HS-5 (cell line): ENCODE results near the gene PGR.
A peak's percentile ranks its signal among the peaks of the same experiment; 100 is the strongest.
"Not testable (repeated sequence)": the region's sequence is repeated elsewhere in the genome, so short reads cannot be mapped to it uniquely, and the experiment has no call there.

Experiments
- DNase-seq: peaks from one replicate; pipeline ENCODE4 v3.0.0-alpha.2; 2012; ENCODE audit warnings: low read depth

Gene PGR

DNA sequence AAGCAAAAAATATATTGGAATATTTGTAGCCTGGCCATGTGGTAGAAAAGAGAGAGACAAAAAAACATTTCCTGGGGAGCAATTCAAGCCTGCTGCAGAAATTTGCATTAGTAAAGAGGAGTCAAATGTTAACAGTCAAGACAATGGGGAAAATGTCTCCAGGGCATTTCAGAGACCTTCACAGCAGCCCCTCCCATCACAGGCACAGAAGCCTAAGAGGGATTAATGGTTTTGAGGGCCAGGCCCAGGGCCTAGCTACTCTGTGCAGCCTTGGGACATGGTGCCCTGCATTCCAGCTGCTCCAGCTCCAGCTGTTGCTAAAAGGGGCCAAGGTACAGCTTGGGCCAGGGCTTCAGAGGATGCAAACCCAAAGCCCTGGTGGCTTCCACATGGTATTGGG, 46.8 kb downstream of the PGR start:
- DNase-seq: no peak

DNA sequence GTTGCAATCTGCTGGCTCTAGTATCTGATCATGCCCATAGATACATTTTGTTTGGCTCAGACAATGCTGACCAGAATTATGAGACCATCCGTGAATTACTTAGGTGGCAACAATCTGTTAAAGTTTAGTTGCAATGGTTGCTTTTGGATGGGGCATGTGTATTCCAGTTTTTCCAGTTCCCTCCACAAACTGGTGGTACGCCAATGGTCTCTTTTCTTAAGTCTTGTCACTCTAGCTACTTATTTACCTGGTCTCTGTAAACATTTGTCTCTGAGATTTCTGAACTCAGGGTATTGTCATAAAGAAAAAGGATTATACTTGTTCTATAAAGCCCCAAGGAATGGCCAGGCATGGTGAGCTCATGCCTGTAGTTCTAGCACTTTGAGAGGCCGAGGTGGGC, 65.9 kb downstream of the PGR start:
- DNase-seq: no peak

DNA sequence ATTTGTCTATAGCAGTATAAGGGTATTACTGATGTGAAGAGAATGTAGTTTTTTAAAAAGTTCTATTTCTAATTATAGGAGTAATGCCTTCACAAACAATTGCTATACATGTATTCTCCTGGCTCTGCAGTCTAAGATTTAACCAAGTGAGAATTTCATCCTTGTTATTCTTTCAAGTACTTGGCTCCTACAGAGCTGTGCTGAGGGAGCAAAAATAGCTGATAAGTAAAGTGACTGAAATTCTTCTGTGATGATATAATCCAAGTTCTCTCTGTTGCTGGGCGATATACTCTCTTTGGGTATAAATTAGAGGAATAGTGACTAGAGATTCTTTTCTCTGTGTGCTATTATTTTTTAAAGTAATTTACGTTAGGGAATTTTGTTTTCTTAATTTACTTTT, 68.0 kb downstream of the PGR start:
- no peak for DNase-seq

DNA sequence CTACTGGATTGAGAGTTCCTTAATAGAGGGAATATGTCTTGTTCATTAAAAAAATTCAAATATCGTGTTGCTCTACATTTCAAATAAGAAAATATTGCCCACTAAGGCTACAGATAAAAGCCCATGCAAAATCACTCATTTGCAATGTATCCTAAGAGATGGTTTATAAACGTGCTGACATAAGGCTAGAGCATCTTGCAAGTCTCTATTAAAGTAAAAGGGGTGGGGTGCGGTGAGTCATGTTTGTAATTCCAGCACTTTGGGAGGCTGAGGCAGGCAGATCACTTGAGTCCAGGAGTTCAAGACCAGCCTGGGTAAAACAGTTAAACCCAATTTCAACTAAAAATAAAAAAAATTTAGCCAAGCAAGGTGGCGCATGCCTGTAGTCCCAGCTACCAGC, 70.3 kb downstream of the PGR start:
- DNase-seq: no peak

DNA sequence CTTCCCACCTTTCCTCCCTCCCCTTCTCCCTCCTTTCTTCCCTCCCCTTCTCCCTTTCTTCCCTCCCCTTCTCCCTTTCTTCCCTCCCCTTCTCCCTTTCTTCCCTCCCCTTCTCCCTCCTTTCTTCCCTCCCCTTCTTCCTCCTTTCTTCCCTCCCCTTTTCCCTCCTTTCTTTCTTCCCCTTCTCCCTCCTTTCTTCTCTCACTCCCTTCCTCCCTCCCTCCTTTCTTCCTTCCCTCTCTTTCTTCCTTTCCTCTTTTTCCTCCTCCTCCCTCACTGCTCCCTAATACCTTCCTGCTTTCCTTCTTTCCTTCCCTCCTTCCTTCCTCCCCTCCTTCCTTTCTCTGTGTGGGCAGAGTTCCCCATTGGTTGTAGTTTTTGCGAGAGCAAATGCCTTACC, 76.1 kb downstream of the PGR start:
- DNase-seq: no peak

DNA sequence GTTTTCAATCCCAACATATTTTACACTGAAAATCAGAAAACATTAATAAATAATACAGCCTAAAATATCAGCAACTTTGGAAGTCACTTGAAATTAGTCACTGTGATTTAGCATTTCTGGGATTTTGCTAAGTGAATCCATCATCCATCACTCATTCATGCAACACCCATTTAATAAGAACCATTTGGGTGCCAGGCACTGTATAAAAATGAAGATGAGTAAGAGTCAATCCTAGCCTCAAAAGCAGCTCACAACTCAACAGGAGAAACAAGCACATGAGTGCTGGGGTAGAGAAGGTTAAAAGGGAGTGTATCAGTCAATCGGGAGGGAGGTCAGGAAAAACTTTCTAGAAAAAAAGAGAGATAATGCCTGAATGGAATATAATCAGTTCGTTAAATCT, 77.9 kb downstream of the PGR start:
- DNase-seq: no peak

DNA sequence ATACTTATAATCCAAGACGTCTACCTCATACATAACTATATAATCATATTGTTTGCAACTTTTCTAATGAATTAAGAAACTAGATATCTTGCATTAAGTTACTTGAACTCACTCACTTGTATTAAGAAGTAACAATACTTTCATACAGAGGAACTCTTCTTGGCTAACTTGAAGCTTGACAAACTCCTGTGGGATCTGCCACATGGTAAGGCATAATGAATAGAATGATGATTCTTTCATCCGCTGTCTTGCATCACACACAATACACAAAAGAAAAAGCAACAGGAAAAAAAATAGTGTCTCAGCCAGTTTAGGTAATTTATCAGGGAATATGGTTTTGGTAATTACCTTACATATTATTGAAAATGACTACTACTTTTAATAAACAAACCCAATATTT, 79.8 kb downstream of the PGR start:
- no peak for DNase-seq

- no peak for DNase-seq
These were observed 80.5 kb downstream of the PGR start for GRCh38 chr11:101049123-101049522.

DNA sequence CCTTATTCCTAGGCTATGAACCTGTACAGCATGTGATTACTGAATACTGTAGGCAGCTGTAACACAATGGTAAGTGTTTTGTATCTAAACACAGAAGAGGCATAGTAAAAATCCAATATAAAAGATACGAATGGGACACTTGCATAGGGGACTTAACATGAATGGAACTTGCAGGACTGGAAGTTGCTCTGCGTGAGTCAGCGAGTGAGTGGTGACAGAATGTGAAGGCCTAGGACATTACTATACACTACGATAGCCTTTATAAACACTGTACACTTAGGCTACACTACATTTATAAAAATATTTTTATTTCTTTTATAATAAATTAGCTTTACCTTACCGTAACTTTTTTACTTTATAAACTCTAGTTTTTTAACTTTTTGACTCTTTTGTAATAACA, 81.1 kb downstream of the PGR start:
- DNase-seq: no peak

DNA sequence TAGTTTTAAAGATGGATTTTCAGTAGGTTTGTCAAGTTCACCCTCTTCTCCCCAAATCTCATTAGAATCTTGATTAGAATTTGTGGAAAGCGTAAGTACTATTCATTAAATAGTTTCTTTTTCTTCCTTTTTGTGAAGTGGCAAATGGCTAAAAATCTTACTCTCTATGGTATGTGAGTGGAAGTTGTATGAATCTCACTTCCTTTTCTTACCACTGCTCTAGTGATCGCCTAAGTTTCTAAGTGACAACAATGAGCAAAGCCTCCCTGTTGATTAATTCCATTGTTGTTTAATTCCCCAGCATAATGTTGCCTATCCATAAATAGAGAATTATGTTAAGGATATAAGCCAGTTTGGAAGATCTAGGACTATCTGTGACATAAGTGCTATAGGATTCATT, 82.7 kb downstream of the PGR start:
- DNase-seq: no peak

GRCh38 chr11:101045415-101045814, 84.2 kb downstream of the PGR start:
- no peak for DNase-seq

DNA sequence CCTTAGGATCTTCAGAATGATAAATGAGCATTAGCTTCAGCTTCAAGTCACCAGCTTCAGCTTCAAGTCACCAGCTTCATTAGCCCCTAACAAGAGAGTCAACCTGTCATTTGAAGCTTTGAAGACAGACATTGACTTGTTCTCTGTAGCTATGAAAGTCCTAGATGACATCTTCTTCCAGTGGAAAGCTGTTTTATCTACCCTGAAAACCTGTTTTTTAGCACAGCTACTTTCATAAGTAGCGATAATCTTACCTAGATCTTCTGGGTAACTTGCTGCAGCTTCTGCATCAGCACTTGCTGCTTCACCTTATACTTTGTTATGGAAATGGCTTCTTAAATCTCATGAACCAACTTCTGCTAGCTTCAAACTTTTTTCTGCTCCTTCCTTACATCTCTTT, 85.7 kb downstream of the PGR start:
- no peak for DNase-seq

- no peak for DNase-seq
These were observed 93.7 kb downstream of the PGR start for GRCh38 chr11:101035872-101036271.

GRCh38 chr11:101034076-101034475, 95.5 kb downstream of the PGR start:
- DNase-seq: no peak

DNA sequence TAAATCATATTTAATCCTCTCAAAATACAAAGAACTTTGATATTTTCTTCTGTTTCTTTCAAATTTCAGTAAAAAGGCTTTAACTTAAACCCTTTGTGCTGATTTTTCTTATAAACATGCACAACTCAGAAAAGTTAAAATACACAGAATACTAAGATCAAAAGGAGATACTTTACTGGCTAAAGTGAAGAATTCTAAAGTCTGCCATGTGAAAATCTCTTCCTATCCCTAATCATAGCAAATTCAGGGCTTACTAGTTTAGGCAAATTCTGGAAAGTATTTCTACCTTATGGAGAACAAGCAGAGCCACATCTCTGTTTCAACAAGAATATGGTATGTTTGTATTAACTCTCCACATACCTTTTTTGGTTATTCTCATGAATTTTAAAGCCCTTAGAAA, 96.6 kb downstream of the PGR start:
- DNase-seq: no peak

- DNase-seq: no peak
These were observed 97.9 kb downstream of the PGR start for GRCh38 chr11:101031713-101032112.

DNA sequence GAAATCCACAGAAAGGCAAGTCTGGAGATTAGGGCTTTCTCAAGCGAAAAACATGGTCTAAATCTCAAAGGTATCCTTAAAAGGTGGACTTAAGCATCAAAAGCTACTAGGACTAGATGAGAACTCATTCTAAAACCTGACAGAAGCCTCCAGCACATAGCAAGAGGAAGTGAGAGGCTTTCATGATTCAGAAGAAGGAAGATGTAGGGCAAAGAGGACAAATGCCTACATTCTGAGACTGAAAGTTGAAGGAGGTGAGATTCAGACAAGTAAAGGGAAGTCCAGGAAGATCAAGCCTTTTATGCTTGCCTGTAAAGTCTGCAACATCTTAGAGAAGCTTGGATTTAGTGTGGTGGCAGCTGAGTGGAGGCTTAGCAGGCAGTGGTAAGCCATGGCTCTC, 98.9 kb downstream of the PGR start:
- DNase-seq: no peak

DNA sequence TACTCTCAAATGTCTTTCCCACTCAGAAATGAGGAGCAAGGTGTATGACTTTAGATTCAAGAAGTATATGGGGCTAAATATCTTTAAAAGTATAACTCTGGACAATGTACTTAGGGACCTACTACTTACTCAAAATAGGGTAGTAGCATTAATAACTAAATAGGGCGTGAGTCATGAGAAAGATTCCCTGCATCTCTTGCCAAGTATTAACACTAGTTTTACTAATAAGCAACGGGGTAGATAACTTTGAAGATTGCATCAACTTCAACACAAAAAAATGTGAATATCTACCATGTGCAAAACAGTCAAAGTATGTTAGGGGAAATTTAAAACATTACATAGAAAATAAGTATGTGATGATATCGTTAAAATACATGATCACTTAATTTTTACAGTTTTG, 99.6 kb downstream of the PGR start:
- DNase-seq: no peak

GRCh38 chr11:101028644-101029043, 101.0 kb downstream of the PGR start:
- no peak for DNase-seq

GRCh38 chr11:101022256-101022655, 107.4 kb downstream of the PGR start:
- DNase-seq: no peak

- no peak for DNase-seq
These were observed 109.7 kb downstream of the PGR start for GRCh38 chr11:101019870-101020269.

DNA sequence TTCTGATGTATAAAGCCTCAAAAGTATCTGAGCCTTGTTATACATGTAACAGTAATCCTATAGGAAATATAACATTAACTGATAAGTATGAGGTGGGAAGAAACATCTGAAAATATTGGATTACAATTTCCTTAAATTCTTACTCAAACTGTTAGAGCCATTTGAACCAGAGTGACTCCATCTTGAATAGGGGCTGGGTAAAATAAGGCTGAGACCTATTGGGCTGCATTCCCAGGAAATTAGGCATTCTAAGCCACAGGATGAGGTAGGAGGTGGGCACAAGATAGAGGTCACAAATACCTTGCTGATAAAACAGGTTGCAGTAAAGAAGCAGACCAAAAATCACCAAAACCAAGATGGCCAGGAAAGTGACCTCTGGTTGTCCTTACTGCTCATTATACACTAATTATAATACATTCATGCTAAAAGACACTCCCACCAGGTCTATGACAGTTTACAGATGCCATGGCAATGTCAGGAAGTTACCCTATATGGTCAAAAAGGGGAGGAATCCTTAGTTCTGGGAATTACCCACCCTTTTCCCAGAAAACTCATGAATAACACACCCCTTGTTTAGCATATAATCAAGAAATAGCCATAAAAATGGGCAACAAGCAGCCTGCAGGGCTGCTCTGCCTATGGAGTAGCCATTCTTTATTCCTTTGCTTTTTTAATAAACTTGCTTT, 114.9 kb downstream of the PGR start:
- no peak for DNase-seq

- DNase-seq: not testable (repeated sequence)
These were observed 115.9 kb downstream of the PGR start for GRCh38 chr11:101013702-101014101.

- no peak for DNase-seq
These were observed 117.7 kb downstream of the PGR start for GRCh38 chr11:101011881-101012280.

DNA sequence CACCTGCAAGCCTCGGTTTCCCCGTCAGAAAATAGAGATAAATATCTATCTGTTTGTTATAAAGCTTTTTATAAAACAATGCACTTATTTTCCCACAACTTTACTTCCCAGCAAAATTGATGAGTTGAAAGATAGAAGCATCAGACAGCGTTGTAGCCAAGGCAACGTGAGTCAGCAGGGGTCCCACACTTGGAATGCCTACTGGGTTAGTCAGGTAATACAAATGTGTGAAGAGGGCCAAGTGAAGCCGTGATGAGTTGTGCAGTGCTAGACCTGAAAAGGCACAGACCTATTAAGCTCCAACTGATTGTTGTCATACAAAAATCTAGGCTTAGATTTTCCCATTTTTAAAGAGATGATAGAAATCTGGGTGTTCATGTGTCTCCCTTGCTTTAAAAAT, 118.7 kb downstream of the PGR start:
- peak; percentile 53 for DNase-seq
